ENCODE measurements around the gene PTPRN2.
"Not testable (repeated sequence)": the region's sequence is repeated elsewhere in the genome, so short reads cannot be mapped to it uniquely, and the experiment has no call there.

Gene PTPRN2

GRCh38 chr7:158376146-158376838 lies 211.3 kb downstream of the PTPRN2 start:
- DNase-seq = not testable (repeated sequence)

DNA sequence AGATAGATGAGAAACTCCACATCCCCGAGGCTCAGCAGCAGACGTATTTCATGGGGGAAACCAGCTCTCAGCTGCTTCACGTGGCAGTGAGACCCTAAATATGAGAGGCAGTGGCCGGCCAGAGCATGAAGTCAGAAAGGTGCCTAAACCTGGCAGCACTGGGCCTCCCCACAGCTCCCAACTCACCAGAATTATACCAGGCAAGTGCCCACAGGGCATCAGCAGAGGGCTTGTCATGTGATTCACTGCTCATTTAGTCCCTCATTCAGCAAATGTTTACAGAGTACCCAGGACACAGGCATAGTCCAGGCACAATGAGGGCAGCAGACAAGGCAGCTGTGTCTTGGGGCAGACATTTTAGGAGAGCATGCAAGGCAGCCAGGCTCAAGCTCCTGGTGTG lies 212.6 kb downstream of the PTPRN2 start:
- no peak for DNase-seq

GRCh38 chr7:158374586-158374985 lies 213.0 kb downstream of the PTPRN2 start:
- DNase-seq = no peak

- DNase-seq = no peak
These were observed 213.5 kb downstream of the PTPRN2 start for GRCh38 chr7:158374146-158374545.

DNA sequence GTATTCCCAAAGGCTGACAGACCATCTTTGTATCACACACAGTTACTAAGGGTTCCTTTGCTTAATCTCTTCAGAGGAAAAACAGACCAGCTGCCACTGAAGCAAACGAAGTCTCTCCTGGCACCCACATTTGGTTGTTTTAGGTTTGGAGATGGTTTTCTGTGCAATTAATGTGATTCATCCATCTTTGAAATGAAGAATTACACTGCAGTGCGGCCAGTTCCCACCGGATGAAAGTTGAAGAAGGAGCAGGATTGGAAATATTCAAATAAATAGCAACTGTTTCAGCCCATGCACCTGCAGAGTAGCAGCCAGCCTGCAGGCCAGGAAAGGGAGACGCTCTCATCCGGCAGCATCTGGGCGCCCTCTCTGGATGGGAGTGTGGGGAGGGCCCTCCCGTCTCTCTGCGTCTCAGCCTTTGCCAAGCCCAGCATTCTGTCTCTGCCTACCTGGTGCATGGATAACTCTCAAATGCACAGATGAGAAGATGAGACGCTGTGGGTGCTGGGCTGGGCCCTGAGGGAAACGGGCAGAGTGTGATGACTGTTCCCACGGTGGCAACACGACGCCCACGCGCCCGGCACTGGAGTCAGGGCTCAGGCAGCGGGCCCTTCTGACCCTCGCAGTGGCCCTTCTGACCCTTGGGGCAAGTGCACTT lies 214.0 kb downstream of the PTPRN2 start:
- DNase-seq = no peak

DNA sequence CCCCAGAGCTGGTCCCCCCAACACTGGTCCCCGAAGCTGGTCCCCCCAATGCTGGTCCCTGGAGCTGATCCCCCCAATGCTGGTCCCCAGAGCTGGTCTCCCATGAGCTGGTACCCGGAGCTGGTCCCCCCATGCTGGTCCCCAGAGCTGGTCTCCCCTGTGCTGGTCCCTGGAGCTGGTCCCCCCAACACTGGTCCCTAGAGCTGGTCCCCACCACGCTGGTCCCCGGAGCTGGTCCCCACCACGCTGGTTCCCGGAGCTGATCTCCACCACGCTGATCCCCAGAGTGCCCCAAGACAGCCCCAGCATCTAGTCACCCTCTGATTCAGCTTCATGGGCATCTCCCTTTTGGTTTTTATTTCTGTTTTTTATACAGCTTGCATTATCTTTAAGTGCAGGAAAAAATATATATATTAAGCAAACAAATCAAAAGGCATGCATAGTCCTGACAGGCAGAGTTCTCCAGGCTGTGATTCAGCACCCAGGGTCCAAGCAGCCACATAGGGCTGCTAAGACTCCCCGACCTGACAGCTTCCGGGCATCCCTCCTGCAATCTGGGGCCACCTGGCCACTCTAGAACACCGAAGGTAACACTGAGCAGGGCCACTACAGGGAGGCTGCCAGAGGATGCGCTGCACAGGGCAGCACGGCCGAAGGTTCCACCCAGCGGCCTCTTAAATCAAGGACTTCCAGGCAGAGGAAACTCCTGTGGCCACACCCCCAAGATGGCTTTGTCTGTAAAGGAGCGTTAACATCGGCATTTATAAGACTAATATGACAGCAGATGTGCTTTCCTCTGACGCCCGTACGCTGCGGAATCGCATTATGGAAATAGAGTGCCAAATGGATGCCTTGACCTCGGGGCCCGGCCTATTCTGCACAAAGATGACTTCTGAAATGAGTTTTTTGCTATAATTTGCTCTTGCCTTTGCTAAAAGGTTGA lies 215.0 kb downstream of the PTPRN2 start:
- no peak for DNase-seq

DNA sequence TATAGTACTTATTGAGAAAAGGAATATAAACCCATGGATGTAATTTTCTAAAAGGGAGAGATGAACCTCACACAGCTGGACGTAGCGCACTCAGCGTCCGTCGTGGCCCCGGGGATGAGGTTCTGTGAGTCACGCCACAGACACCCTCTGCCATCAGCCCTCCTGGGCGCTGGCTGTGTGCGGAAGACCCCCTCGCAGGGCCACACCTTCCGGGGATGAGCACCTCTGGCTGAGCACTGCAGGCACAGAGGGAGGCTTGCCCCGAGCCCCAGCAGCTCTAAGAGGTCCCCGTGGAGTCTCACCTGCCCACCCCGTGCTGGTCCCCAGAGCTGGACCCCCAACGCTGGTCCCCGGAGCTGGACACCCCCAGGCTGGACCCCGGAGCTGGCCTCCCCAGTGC lies 215.8 kb downstream of the PTPRN2 start:
- no peak for DNase-seq

DNA sequence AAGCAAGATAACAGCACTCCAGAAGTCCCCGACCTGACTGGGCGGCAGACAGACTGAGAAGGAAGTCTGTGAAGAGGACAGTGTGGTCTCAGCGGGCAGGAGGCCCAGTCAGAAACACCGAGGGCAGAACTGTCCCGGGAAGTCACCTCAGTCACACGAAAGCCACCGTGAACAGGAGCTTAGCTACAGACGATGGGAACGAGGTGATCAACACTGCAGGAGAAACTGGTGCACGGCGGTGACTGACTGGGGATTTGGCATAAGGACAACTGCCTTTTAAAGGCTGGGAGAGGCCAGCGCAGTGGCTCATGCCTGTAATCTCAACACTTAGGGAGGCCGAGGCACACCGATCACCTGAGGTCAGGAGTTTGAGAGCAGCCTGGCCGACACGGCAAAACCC lies 217.8 kb downstream of the PTPRN2 start:
- no peak for DNase-seq

DNA sequence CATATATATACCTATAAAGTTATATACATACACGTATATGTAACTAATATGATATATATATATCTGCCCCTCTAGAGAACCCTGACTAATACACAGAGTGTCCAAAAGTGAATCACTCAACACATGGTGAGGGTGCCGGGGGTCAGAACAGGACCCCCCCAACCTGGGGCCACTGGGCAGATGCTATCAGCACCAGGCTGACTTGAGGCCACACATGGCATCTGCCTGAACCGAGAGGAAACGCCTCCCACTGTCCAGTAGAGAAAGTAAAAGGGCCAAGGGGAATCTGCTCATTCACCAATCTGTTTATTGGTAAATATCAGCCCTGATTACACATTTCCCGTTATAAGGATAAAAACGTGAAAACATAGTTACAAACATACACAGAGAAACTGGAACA lies 218.3 kb downstream of the PTPRN2 start:
- no peak for DNase-seq

- no peak for DNase-seq
These were observed 219.2 kb downstream of the PTPRN2 start for GRCh38 chr7:158368449-158368848.

GRCh38 chr7:158367634-158367982 lies 220.0 kb downstream of the PTPRN2 start:
- no peak for DNase-seq

GRCh38 chr7:158366916-158367633 lies 220.5 kb downstream of the PTPRN2 start:
- no peak for DNase-seq

- DNase-seq = no peak
These were observed 221.3 kb downstream of the PTPRN2 start for GRCh38 chr7:158366346-158366745.

DNA sequence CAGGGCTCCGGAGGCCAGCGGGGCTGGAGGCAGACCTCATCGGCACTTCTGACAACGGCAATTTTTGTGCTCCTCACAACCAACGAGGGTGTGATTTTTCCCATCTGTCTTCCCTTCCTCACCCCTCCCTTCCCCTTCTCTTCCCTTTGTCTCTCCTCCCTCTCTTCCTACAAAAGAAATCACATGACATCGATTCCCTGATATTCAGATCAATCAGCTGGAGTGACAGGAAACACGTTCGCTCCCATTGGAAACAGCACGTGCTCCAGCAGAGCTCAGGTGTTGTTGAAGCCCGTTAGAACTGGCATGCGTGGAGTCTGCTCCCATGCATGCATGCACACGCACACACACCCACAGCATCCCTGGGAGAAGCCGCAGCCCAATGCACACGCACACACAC lies 222.4 kb downstream of the PTPRN2 start:
- DNase-seq = no peak

- no peak for DNase-seq
These were observed 223.2 kb downstream of the PTPRN2 start for GRCh38 chr7:158364451-158364850.

- no peak for DNase-seq
These were observed 224.4 kb downstream of the PTPRN2 start for GRCh38 chr7:158362912-158363905.

GRCh38 chr7:158362001-158362400 lies 225.6 kb downstream of the PTPRN2 start:
- DNase-seq = no peak

DNA sequence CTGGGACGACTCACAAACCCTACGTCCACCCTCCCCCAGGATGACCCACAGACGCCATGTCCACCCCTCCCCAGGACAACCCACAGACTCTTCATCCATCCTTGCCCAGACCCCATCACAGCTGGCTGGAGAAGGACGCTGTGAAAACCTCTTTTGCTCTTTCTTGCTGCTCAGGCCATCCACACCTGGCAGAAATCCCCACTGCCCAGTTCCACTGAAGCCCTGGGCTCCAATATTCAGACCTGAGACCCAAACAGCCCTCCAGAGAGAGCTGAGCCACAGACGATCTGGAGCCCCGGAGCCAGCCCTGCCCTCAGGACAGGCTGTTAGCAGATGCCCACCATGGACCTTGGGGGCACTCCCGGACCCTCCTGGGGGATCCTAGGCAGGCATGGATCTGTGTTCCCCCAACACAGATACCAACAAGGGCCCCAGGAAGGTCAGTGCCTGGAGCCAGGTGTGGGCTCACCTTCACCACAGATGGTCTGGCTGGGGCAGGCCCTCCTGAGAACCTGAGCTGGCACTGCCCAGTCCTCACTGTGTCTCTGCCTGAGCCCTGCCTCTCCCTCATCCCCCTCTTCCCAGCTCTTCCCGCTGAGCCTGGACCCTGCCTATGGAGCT lies 226.2 kb downstream of the PTPRN2 start:
- no peak for DNase-seq

- DNase-seq = no peak
These were observed 228.5 kb downstream of the PTPRN2 start for GRCh38 chr7:158358926-158359645.
